NOMO-1 treated with DMSO at 0.1 percent for 48 hours (cell line): ENCODE data around the gene PERCC1.

Experiments used
- DNase-seq: peaks from one replicate; lab custom pipeline; 2025; ENCODE audit not compliant: unreplicated experiment; lab: John Stamatoyannopoulos, UW

PERCC1 gene

GRCh38 chr16:1430759-1431496 lies at the start of gene PERCC1:
Gene PERCC1 (plus strand): TSS chr16:1431078. CDS start chr16:1432594, 1,516 bp downstream.
- DNase-seq, result no peak

GRCh38 chr16:1381612-1382406 lies 49.1 kb upstream of the PERCC1 start:
- no peak for DNase-seq

GRCh38 chr16:1383556-1383955 lies 47.3 kb upstream of the PERCC1 start:
- DNase-seq, result no peak

GRCh38 chr16:1385232-1385631 lies 45.6 kb upstream of the PERCC1 start:
- no peak for DNase-seq

- DNase-seq, result no peak
Measured at GRCh38 chr16:1387331-1387730, 43.5 kb upstream of the PERCC1 start.

GRCh38 chr16:1389762-1390161 lies 41.1 kb upstream of the PERCC1 start:
- no peak for DNase-seq

GRCh38 chr16:1390239-1390779 lies 40.6 kb upstream of the PERCC1 start:
- no peak for DNase-seq

GRCh38 chr16:1392826-1393225 lies 38.1 kb upstream of the PERCC1 start:
- no peak for DNase-seq

- DNase-seq, result no peak
Measured at GRCh38 chr16:1393613-1394176, 37.2 kb upstream of the PERCC1 start.

- no peak for DNase-seq
Measured at GRCh38 chr16:1394367-1394951, 36.4 kb upstream of the PERCC1 start.

- no peak for DNase-seq
Measured at GRCh38 chr16:1395444-1396031, 35.3 kb upstream of the PERCC1 start.

- DNase-seq, result no peak
Measured at GRCh38 chr16:1397779-1398178, 33.1 kb upstream of the PERCC1 start.

- no peak for DNase-seq
Measured at GRCh38 chr16:1398351-1398750, 32.5 kb upstream of the PERCC1 start.

GRCh38 chr16:1398826-1399581 lies 31.9 kb upstream of the PERCC1 start:
- no peak for DNase-seq

- DNase-seq, result no peak
Measured at GRCh38 chr16:1401061-1401757, 29.7 kb upstream of the PERCC1 start.

- DNase-seq, result no peak
Measured at GRCh38 chr16:1401758-1402154, 29.1 kb upstream of the PERCC1 start.

- no peak for DNase-seq
Measured at GRCh38 chr16:1403036-1403435, 27.8 kb upstream of the PERCC1 start.

GRCh38 chr16:1403733-1404132 lies 27.1 kb upstream of the PERCC1 start:
- no peak for DNase-seq

GRCh38 chr16:1407753-1408152 lies 23.1 kb upstream of the PERCC1 start:
- no peak for DNase-seq
